ENCODE data around the gene ROBO2. TPM values are rescaled to one million over a fixed set of nuclear protein-coding genes. Genes with fewer than 3 reads are reported as not detected.
A peak's percentile ranks its signal among the peaks of the same experiment; 100 is the strongest.

The ROBO2 gene
- total and polyA plus RNA-seq, 2 experiments from 2014 or later, result 1.5 to 7.8 TPM

- Histone ChIP-seq H3K27ac (ENCODE audit: low read depth) (no peak overlapping the region), H3K36me3 (ENCODE audit: insufficient read depth) (no peaks in the 10 kb centered on the region), H4K20me1 (replicated peaks; ENCODE audit: insufficient read depth) (no peaks in the 10 kb centered on the region), H3F3A (replicated peaks; ENCODE audit: low read depth) (no peaks in the 10 kb centered on the region), H3K4me3 (no peak overlapping the region), H3K4me2 (no peak overlapping the region), H3K9me2 (ENCODE audit: insufficient read depth) (no peaks in the 10 kb centered on the region), H2AFZ (peak overlapping the region; percentile 1; the same call in 1 of the 2 replicates), H3K79me2 (replicated peaks; ENCODE audit: insufficient read depth) (no peaks in the 10 kb centered on the region), H3K27me3 (ENCODE audit: insufficient read depth) (no peaks in the 10 kb centered on the region), H3K4me1 (ENCODE audit: insufficient read depth) (no peaks in the 10 kb centered on the region)
- H3K36me3 Mint-ChIP-seq (ENCODE audit: low read depth), result no peaks in the 10 kb centered on the region
- H3K4me3 Mint-ChIP-seq, result no peak overlapping the region
- H3K27ac Mint-ChIP-seq, result no peak overlapping the region
- H3K9me3 Mint-ChIP-seq, result no peaks in the 10 kb centered on the region
- H3K4me1 Mint-ChIP-seq, result peaks cover 5% of the 10 kb centered on the region; the same call in 1 of the 3 replicates
- TF ChIP-seq, protein P1, sequence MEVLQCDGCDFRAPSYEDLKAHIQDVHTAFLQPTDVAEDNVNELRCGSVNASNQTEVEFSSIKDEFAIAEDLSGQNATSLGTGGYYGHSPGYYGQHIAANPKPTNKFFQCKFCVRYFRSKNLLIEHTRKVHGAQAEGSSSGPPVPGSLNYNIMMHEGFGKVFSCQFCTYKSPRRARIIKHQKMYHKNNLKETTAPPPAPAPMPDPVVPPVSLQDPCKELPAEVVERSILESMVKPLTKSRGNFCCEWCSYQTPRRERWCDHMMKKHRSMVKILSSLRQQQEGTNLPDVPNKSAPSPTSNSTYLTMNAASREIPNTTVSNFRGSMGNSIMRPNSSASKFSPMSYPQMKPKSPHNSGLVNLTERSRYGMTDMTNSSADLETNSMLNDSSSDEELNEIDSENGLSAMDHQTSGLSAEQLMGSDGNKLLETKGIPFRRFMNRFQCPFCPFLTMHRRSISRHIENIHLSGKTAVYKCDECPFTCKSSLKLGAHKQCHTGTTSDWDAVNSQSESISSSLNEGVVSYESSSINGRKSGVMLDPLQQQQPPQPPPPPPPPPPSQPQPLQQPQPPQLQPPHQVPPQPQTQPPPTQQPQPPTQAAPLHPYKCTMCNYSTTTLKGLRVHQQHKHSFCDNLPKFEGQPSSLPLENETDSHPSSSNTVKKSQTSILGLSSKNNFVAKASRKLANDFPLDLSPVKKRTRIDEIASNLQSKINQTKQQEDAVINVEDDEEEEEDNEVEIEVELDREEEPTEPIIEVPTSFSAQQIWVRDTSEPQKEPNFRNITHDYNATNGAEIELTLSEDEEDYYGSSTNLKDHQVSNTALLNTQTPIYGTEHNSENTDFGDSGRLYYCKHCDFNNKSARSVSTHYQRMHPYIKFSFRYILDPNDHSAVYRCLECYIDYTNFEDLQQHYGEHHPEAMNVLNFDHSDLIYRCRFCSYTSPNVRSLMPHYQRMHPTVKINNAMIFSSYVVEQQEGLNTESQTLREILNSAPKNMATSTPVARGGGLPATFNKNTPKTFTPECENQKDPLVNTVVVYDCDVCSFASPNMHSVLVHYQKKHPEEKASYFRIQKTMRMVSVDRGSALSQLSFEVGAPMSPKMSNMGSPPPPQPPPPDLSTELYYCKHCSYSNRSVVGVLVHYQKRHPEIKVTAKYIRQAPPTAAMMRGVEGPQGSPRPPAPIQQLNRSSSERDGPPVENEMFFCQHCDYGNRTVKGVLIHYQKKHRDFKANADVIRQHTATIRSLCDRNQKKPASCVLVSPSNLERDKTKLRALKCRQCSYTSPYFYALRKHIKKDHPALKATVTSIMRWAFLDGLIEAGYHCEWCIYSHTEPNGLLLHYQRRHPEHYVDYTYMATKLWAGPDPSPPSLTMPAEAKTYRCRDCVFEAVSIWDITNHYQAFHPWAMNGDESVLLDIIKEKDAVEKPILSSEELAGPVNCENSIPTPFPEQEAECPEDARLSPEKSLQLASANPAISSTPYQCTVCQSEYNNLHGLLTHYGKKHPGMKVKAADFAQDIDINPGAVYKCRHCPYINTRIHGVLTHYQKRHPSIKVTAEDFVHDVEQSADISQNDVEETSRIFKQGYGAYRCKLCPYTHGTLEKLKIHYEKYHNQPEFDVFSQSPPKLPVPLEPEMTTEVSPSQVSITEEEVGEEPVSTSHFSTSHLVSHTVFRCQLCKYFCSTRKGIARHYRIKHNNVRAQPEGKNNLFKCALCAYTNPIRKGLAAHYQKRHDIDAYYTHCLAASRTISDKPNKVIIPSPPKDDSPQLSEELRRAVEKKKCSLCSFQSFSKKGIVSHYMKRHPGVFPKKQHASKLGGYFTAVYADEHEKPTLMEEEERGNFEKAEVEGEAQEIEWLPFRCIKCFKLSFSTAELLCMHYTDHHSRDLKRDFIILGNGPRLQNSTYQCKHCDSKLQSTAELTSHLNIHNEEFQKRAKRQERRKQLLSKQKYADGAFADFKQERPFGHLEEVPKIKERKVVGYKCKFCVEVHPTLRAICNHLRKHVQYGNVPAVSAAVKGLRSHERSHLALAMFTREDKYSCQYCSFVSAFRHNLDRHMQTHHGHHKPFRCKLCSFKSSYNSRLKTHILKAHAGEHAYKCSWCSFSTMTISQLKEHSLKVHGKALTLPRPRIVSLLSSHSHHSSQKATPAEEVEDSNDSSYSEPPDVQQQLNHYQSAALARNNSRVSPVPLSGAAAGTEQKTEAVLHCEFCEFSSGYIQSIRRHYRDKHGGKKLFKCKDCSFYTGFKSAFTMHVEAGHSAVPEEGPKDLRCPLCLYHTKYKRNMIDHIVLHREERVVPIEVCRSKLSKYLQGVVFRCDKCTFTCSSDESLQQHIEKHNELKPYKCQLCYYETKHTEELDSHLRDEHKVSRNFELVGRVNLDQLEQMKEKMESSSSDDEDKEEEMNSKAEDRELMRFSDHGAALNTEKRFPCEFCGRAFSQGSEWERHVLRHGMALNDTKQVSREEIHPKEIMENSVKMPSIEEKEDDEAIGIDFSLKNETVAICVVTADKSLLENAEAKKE (CRISPR knock-in tag; IDR thresholded peaks at IDR 0.05), result no peak
- TF ChIP-seq CREB1 (CRISPR knock-in tag; IDR thresholded peaks at IDR 0.05; ENCODE audit: low read depth), result no peak
- peak; percentile 9 for DNase-seq (ENCODE audit: low spot score)
- no peaks in the 10 kb centered on the region for H3K27me3 Mint-ChIP-seq (ENCODE audit: insufficient read depth, low read depth, poor library complexity)
- no peak for ATAC-seq
Measured at GRCh38 chr3:77179762-77180161, 139.9 kb downstream of the ROBO2 start.

GRCh38 chr3:77182341-77182740 is 142.4 kb downstream of the ROBO2 start:
- Histone ChIP-seq H2AFZ (no peak overlapping the region), H4K20me1 (replicated peaks; ENCODE audit: insufficient read depth) (no peaks in the 10 kb centered on the region), H3K27me3 (ENCODE audit: insufficient read depth) (no peaks in the 10 kb centered on the region), H3K36me3 (ENCODE audit: insufficient read depth) (no peaks in the 10 kb centered on the region), H3K4me3 (no peak overlapping the region), H3K9me2 (ENCODE audit: insufficient read depth) (no peaks in the 10 kb centered on the region), H3K4me2 (no peak overlapping the region), H3K4me1 (ENCODE audit: insufficient read depth) (no peaks in the 10 kb centered on the region), H3K79me2 (replicated peaks; ENCODE audit: insufficient read depth) (no peaks in the 10 kb centered on the region), H3K27ac (ENCODE audit: low read depth) (no peak overlapping the region), H3F3A (replicated peaks; ENCODE audit: low read depth) (no peaks in the 10 kb centered on the region)
- Mint-ChIP-seq H3K27me3 (ENCODE audit: insufficient read depth, low read depth, poor library complexity) (no peaks in the 10 kb centered on the region), H3K4me3 (no peak overlapping the region), H3K36me3 (ENCODE audit: low read depth) (no peaks in the 10 kb centered on the region), H3K27ac (no peak overlapping the region), H3K9me3 (no peaks in the 10 kb centered on the region), H3K4me1 (peaks cover 15% of the 10 kb centered on the region)
- no peak for TF ChIP-seq ZNF331 (CRISPR knock-in tag; IDR thresholded peaks at IDR 0.05; ENCODE audit: low read depth)
- no peak for TF ChIP-seq ETS1 (IDR thresholded peaks at IDR 0.05)
- no peak for TF ChIP-seq ZNF114 (CRISPR knock-in tag; IDR thresholded peaks at IDR 0.05)
- TF ChIP-seq REST (IDR thresholded peaks at IDR 0.05; ENCODE audit: unreplicated experiment), result no peak
- no peak for TF ChIP-seq JUNB (IDR thresholded peaks at IDR 0.05; ENCODE audit: unreplicated experiment)
- ATAC-seq (no peak), DNase-seq (ENCODE audit: low spot score) (no peak)
